ENCODE data around the gene CACNA2D3. TPM values are rescaled to one million over a fixed set of nuclear protein-coding genes. Genes with fewer than 3 reads are reported as not detected.

The CACNA2D3 gene
- total RNA-seq, 1 donor from 2014 or later: not detected

- H3K27ac Mint-ChIP-seq (ENCODE audit: unreplicated experiment): no peak overlapping the region
- TF ChIP-seq, protein P1, sequence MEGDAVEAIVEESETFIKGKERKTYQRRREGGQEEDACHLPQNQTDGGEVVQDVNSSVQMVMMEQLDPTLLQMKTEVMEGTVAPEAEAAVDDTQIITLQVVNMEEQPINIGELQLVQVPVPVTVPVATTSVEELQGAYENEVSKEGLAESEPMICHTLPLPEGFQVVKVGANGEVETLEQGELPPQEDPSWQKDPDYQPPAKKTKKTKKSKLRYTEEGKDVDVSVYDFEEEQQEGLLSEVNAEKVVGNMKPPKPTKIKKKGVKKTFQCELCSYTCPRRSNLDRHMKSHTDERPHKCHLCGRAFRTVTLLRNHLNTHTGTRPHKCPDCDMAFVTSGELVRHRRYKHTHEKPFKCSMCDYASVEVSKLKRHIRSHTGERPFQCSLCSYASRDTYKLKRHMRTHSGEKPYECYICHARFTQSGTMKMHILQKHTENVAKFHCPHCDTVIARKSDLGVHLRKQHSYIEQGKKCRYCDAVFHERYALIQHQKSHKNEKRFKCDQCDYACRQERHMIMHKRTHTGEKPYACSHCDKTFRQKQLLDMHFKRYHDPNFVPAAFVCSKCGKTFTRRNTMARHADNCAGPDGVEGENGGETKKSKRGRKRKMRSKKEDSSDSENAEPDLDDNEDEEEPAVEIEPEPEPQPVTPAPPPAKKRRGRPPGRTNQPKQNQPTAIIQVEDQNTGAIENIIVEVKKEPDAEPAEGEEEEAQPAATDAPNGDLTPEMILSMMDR (IDR thresholded peaks at IDR 0.05): no peak
- H3K9me3 Mint-ChIP-seq (ENCODE audit: low read depth): no peaks in the 10 kb centered on the region
- DNase-seq (ENCODE audit: low spot score): no peak
- peaks cover 7% of the 10 kb centered on the region for H3K27me3 Mint-ChIP-seq (ENCODE audit: low read depth)
- H3K36me3 Mint-ChIP-seq (ENCODE audit: low read depth): no peaks in the 10 kb centered on the region
- H3K4me1 Mint-ChIP-seq (ENCODE audit: low read depth): peaks cover 11% of the 10 kb centered on the region
- no peak overlapping the region for H3K4me3 Mint-ChIP-seq (ENCODE audit: unreplicated experiment)
Measured at GRCh38 chr3:54743755-54744154, 621.4 kb downstream of the CACNA2D3 start.

GRCh38 chr3:54744291-54744690 lies 621.9 kb downstream of the CACNA2D3 start:
- Mint-ChIP-seq H3K4me3 (ENCODE audit: unreplicated experiment) (no peak overlapping the region), H3K36me3 (ENCODE audit: low read depth) (no peaks in the 10 kb centered on the region), H3K9me3 (ENCODE audit: low read depth) (no peaks in the 10 kb centered on the region)

DNA sequence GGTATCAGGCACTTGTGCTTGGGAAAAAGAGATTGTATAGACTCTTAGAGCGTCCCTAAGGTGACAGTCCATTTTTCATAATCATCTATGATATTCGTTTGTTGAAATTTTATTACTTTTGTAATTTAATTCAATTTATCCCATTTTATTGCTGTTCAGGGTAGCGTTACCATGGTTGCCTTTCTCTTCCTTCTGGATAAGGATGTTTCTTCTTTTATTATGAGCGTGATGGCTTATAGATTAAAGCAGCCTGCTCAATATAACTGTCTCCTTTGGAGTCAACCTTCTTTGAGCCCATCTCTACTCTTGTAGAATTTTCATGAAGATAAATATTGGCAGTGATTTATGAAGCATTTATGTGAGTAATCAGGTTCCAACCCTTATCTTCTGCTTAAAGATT lies 623.5 kb downstream of the CACNA2D3 start:
- H3K4me3 Mint-ChIP-seq (ENCODE audit: unreplicated experiment): no peak overlapping the region
- H3K36me3 Mint-ChIP-seq (ENCODE audit: low read depth): no peaks in the 10 kb centered on the region
- H3K27me3 Mint-ChIP-seq (ENCODE audit: low read depth): peaks cover 3% of the 10 kb centered on the region
- H3K27ac Mint-ChIP-seq (ENCODE audit: unreplicated experiment): no peak overlapping the region
- H3K9me3 Mint-ChIP-seq (ENCODE audit: low read depth): no peaks in the 10 kb centered on the region
- DNase-seq (ENCODE audit: low spot score): no peak
- peaks cover 11% of the 10 kb centered on the region for H3K4me1 Mint-ChIP-seq (ENCODE audit: low read depth)
- TF ChIP-seq, protein P1 (IDR thresholded peaks at IDR 0.05): no peak

More at GRCh38 chr3:54744291-54744690, 621.9 kb downstream of the CACNA2D3 start:
- peaks cover 4% of the 10 kb centered on the region for H3K27me3 Mint-ChIP-seq (ENCODE audit: low read depth)
- DNase-seq (ENCODE audit: low spot score): no peak
- TF ChIP-seq, protein P1 (IDR thresholded peaks at IDR 0.05): no peak
- H3K4me1 Mint-ChIP-seq (ENCODE audit: low read depth): peaks cover 11% of the 10 kb centered on the region
- no peak overlapping the region for H3K27ac Mint-ChIP-seq (ENCODE audit: unreplicated experiment)

- Mint-ChIP-seq H3K27me3 (ENCODE audit: low read depth) (peaks cover 5% of the 10 kb centered on the region), H3K9me3 (ENCODE audit: low read depth) (no peaks in the 10 kb centered on the region), H3K4me1 (ENCODE audit: low read depth) (peaks cover 11% of the 10 kb centered on the region), H3K27ac (ENCODE audit: unreplicated experiment) (no peak overlapping the region), H3K4me3 (ENCODE audit: unreplicated experiment) (no peak overlapping the region), H3K36me3 (ENCODE audit: low read depth) (no peaks in the 10 kb centered on the region)
- DNase-seq (ENCODE audit: low spot score): no peak
- TF ChIP-seq, protein P1 (IDR thresholded peaks at IDR 0.05): no peak
Measured at GRCh38 chr3:54746722-54747121, 624.4 kb downstream of the CACNA2D3 start.

DNA sequence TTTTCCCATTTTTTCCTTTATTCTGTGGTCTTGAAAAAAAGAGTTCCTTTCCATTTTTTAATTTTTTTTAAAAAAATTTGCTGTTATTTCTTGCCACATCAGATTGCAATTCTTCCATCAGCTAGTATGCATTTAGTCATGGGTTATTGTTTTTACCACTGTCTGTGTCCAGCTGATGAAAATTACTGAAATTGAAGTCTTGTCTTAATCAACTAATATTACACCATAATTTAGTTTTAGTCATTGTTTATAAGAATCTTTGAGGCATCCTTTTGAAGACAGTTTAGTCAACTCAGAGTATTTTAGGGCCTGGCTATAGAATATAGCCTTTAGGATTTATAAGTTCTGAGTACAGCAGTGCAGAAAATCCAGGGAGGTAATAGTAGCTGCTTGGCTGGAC lies 633.4 kb downstream of the CACNA2D3 start:
- TF ChIP-seq, protein P1 (IDR thresholded peaks at IDR 0.05): no peak
- Mint-ChIP-seq H3K27ac (ENCODE audit: unreplicated experiment) (peak overlapping the region; percentile 62), H3K27me3 (ENCODE audit: low read depth) (peaks cover 2% of the 10 kb centered on the region), H3K4me1 (ENCODE audit: low read depth) (peaks cover 20% of the 10 kb centered on the region), H3K36me3 (ENCODE audit: low read depth) (no peaks in the 10 kb centered on the region), H3K9me3 (ENCODE audit: low read depth) (no peaks in the 10 kb centered on the region), H3K4me3 (ENCODE audit: unreplicated experiment) (no peak overlapping the region)
- DNase-seq (ENCODE audit: low spot score): no peak

Data from chondrocyte (in vitro differentiated cells).